ENCODE results near the gene SMIM29.

Gene SMIM29

DNA sequence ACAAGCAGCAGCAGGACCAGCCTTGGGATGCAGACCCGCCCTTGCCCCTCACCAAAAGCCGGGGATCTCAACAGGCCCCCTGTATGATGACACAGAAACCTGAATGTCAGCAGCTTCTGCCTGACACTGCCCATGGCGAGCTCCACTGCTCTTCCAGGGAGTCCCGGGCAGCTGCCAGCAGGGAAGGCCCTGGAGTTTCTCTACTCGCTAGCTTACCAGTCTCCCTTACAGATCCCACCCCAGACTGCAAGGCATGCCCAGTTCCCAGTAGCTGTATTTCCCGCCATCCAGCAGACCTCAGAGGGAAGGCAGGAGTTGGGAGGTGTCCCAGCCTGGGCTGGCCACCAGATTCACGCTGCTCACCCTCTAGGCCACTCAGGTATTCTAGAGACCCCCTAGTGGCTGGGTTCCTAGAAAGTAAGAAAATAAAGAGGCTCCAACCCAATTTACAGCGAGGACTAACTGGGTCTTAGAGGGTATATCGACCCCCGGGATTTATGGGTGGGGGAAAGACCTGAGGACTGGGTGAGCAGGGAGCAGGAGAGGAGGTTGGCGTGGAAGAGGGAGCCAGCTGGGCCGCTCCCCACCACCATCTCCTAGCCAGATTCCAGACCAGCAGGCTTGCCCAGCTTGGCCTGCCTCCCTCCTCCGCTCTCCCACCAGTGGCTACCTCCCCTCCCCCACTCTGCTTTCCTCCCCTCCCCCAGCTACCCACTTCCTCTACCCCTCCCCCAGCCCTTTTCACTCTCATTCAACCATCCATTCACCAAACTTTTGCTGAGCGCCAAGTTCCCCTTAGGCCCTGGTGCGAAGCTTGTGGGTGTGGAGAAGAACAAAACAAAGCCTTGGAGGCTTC is 21.8 kb downstream of the SMIM29 start:
- H3K36me3 ChIP-seq (ENCODE audit: control insufficient read depth in 5 of 5, insufficient read depth in 5 of 5, low read length in 5 of 5) = no peaks in the 10 kb centered on the region
- H3K27me3 ChIP-seq (ENCODE audit: control insufficient read depth in 5 of 5, insufficient read depth in 4 of 5, low read length in 5 of 5) = no peaks in the 10 kb centered on the region
- H3K4me1 ChIP-seq (ENCODE audit: control insufficient read depth in 5 of 5, insufficient read depth in 5 of 5, low read length in 5 of 5) = peaks cover 0 to 16% (median 14%) of the 10 kb centered on the region in 5 donors
- H3K27ac ChIP-seq (ENCODE audit: low read depth, low read length) = no peak overlapping the region
- H3K9ac ChIP-seq (ENCODE audit: low read length in 5 of 5) = no peak overlapping the region
- H3K4me3 ChIP-seq (ENCODE audit: low read depth in 1 of 5, low read length in 5 of 5) = no peak overlapping the region
- no peaks in the 10 kb centered on the region for H3K9me3 ChIP-seq (ENCODE audit: control insufficient read depth in 5 of 5, low read length in 5 of 5)

- no peaks in the 10 kb centered on the region for H3K27me3 ChIP-seq (ENCODE audit: control insufficient read depth in 5 of 5, insufficient read depth in 4 of 5, low read length in 5 of 5)
- no peaks in the 10 kb centered on the region for H3K9me3 ChIP-seq (ENCODE audit: control insufficient read depth in 5 of 5, low read length in 5 of 5)
- no peak overlapping the region for H3K9ac ChIP-seq (ENCODE audit: low read length in 5 of 5)
- H3K27ac ChIP-seq (ENCODE audit: low read depth, low read length) = no peak overlapping the region
- H3K4me1 ChIP-seq (ENCODE audit: control insufficient read depth in 5 of 5, insufficient read depth in 5 of 5, low read length in 5 of 5) = peaks cover 0 to 16% (median 14%) of the 10 kb centered on the region in 5 donors
- no peaks in the 10 kb centered on the region for H3K36me3 ChIP-seq (ENCODE audit: control insufficient read depth in 5 of 5, insufficient read depth in 5 of 5, low read length in 5 of 5)
- H3K4me3 ChIP-seq (ENCODE audit: low read depth in 1 of 5, low read length in 5 of 5) = no peak overlapping the region
These were observed 22.7 kb downstream of the SMIM29 start for GRCh38 chr6:34226066-34226465.

DNA sequence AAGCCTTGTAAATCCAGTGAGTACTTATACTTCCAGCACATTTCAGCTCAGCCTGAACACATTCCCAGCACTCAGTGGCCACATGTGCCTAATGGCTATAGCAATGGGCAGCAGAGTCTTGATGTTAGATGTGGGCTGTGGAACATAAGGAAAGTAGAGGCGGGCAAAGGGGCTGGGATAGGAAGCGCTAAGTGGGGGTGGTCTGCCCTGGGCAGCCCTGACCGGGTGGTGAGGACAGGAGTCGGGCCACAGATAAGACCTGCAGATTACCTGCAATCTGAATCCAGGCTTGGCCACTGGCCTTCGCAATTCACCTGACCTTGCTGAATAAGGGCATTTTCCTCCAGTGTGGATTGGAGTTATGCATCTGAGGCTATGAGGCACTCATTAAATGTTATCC is 23.3 kb downstream of the SMIM29 start:
- H3K27ac ChIP-seq (ENCODE audit: low read depth, low read length) = no peak overlapping the region
- no peak overlapping the region for H3K4me3 ChIP-seq (ENCODE audit: low read depth in 1 of 5, low read length in 5 of 5)

DNA sequence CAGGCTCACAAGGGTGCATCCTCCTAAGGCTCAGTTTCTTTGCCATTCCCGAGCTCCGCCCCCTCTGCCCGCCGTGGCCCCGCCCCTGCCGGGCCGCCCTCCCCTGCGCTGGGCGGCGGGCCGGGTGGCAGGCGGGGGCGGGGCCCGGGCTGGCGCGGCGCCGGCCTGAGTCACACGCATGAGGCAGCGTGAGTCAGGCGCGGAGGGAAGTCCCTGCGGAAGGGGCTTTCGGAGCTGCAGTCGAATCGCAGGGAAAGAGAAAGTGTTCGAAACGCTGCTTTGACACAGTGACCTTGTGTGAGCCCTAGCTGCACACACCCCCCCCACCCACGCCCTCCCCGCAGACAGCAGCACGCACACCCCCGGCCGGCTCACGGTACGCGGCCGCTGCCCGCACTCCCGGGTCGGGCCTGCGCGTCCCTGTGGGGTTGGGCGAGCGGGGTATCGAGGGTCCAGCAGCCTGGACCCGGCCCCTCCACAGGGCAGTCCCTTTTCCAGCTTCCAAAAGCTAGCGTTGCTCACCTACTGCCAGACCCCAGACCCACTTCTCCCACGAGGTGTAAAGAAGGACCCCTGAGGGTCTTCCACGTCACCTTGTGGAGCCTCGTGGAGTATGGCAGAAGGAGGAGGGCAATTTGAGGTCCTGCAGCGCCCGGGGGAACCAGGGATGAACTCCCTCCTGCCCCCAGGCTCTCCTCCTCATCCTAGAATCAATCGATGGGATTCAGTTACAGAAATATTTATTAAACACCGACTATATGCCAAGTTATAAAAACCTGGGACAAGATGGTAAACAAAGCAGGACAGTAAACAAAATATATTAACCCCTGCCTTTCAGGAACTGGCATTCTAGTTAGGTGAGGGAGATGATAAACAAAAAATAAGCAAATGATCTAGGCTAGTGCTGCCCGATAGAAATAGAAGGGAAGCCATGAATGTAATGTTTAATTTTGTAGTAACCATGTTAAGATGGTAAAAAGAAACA is 24.6 kb downstream of the SMIM29 start:
- Histone ChIP-seq H3K9ac (ENCODE audit: low read length in 5 of 5) (peak overlapping the region; percentile 42 to 96 (median 87)), H3K4me1 (ENCODE audit: control insufficient read depth in 5 of 5, insufficient read depth in 5 of 5, low read length in 5 of 5) (peaks cover 0 to 16% (median 14%) of the 10 kb centered on the region in 5 donors), H3K4me3 (ENCODE audit: low read depth in 1 of 5, low read length in 5 of 5) (peak overlapping the region; percentile 63 to 82 (median 72)), H3K27me3 (ENCODE audit: control insufficient read depth in 5 of 5, insufficient read depth in 4 of 5, low read length in 5 of 5) (no peaks in the 10 kb centered on the region), H3K27ac (ENCODE audit: low read depth, low read length) (peak overlapping the region; percentile 93), H3K36me3 (ENCODE audit: control insufficient read depth in 5 of 5, insufficient read depth in 5 of 5, low read length in 5 of 5) (no peaks in the 10 kb centered on the region), H3K9me3 (ENCODE audit: control insufficient read depth in 5 of 5, low read length in 5 of 5) (no peaks in the 10 kb centered on the region)

More for the DNA sequence above, 23.3 kb downstream of the SMIM29 start:
- H3K9me3 ChIP-seq (ENCODE audit: control insufficient read depth in 5 of 5, low read length in 5 of 5) = no peaks in the 10 kb centered on the region
- H3K27me3 ChIP-seq (ENCODE audit: control insufficient read depth in 5 of 5, insufficient read depth in 4 of 5, low read length in 5 of 5) = no peaks in the 10 kb centered on the region
- no peak overlapping the region for H3K9ac ChIP-seq (ENCODE audit: low read length in 5 of 5)
- H3K4me1 ChIP-seq (ENCODE audit: control insufficient read depth in 5 of 5, insufficient read depth in 5 of 5, low read length in 5 of 5) = peaks cover 0 to 16% (median 14%) of the 10 kb centered on the region in 5 donors
- H3K36me3 ChIP-seq (ENCODE audit: control insufficient read depth in 5 of 5, insufficient read depth in 5 of 5, low read length in 5 of 5) = no peaks in the 10 kb centered on the region

GRCh38 chr6:34223381-34223955 is 25.3 kb downstream of the SMIM29 start:
- peak overlapping the region in 4 of 5 donors; percentile 6 to 76 (median 47) for H3K9ac ChIP-seq (ENCODE audit: low read length in 5 of 5)

DNA sequence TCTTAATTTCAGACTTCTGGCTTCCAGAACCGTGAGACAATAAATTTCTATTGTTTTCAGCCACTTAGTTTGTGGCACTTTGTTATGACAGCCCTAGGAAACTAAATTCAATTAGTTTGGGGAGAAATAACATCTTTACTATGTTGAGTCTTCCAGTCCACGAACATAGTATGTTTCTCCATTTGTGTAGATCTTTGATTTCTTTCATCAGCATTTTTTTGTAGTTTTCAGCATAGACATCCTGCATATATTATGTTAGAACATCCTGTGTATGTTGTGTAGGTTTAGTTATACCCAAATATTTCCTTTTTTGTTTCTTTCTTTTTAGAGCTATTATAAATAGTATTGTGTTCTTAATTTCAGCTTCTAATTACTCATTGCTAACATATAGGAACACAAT is 30.1 kb downstream of the SMIM29 start:
- Histone ChIP-seq H3K9ac (ENCODE audit: low read length in 5 of 5) (no peak overlapping the region), H3K9me3 (ENCODE audit: control insufficient read depth in 5 of 5, low read length in 5 of 5) (no peaks in the 10 kb centered on the region), H3K27me3 (ENCODE audit: control insufficient read depth in 5 of 5, insufficient read depth in 4 of 5, low read length in 5 of 5) (no peaks in the 10 kb centered on the region), H3K27ac (ENCODE audit: low read depth, low read length) (no peak overlapping the region), H3K36me3 (ENCODE audit: control insufficient read depth in 5 of 5, insufficient read depth in 5 of 5, low read length in 5 of 5) (no peaks in the 10 kb centered on the region), H3K4me3 (ENCODE audit: low read depth in 1 of 5, low read length in 5 of 5) (no peak overlapping the region), H3K4me1 (ENCODE audit: control insufficient read depth in 5 of 5, insufficient read depth in 5 of 5, low read length in 5 of 5) (peaks cover 0 to 8% (median 8%) of the 10 kb centered on the region in 5 donors)

More at GRCh38 chr6:34223381-34223955, 25.3 kb downstream of the SMIM29 start:
- Histone ChIP-seq H3K36me3 (ENCODE audit: control insufficient read depth in 5 of 5, insufficient read depth in 5 of 5, low read length in 5 of 5) (no peaks in the 10 kb centered on the region), H3K27me3 (ENCODE audit: control insufficient read depth in 5 of 5, insufficient read depth in 4 of 5, low read length in 5 of 5) (no peaks in the 10 kb centered on the region), H3K4me1 (ENCODE audit: control insufficient read depth in 5 of 5, insufficient read depth in 5 of 5, low read length in 5 of 5) (peaks cover 0 to 16% (median 14%) of the 10 kb centered on the region in 5 donors), H3K4me3 (ENCODE audit: low read depth in 1 of 5, low read length in 5 of 5) (peak overlapping the region; percentile 48 to 67 (median 65)), H3K9me3 (ENCODE audit: control insufficient read depth in 5 of 5, low read length in 5 of 5) (no peaks in the 10 kb centered on the region), H3K27ac (ENCODE audit: low read depth, low read length) (peak overlapping the region; percentile 50)

DNA sequence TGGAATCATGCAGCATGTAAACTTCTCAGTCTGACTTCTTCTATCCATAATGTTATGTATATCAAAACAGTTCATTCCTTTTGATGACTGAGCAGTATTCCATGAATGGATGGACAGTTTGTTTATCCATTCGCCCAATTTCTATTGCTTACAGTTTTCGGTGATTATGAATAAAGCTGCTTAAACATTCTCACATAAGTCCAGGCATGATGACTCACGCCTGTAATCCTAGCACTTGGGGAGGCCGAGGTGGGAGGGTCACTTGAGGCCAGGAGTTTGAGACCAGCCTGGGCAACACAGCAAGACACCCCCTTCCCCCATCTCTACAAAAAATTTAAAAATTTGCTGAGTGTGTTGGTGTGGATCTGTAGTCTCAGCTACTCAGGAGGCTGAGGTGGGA is 35.0 kb downstream of the SMIM29 start:
- Histone ChIP-seq H3K4me1 (ENCODE audit: control insufficient read depth in 5 of 5, insufficient read depth in 5 of 5, low read length in 5 of 5) (no peaks in the 10 kb centered on the region), H3K27ac (ENCODE audit: low read depth, low read length) (no peak overlapping the region), H3K9ac (ENCODE audit: low read length in 5 of 5) (no peak overlapping the region), H3K4me3 (ENCODE audit: low read depth in 1 of 5, low read length in 5 of 5) (no peak overlapping the region), H3K27me3 (ENCODE audit: control insufficient read depth in 5 of 5, insufficient read depth in 4 of 5, low read length in 5 of 5) (no peaks in the 10 kb centered on the region), H3K9me3 (ENCODE audit: control insufficient read depth in 5 of 5, low read length in 5 of 5) (no peaks in the 10 kb centered on the region), H3K36me3 (ENCODE audit: control insufficient read depth in 5 of 5, insufficient read depth in 5 of 5, low read length in 5 of 5) (no peaks in the 10 kb centered on the region)

DNA sequence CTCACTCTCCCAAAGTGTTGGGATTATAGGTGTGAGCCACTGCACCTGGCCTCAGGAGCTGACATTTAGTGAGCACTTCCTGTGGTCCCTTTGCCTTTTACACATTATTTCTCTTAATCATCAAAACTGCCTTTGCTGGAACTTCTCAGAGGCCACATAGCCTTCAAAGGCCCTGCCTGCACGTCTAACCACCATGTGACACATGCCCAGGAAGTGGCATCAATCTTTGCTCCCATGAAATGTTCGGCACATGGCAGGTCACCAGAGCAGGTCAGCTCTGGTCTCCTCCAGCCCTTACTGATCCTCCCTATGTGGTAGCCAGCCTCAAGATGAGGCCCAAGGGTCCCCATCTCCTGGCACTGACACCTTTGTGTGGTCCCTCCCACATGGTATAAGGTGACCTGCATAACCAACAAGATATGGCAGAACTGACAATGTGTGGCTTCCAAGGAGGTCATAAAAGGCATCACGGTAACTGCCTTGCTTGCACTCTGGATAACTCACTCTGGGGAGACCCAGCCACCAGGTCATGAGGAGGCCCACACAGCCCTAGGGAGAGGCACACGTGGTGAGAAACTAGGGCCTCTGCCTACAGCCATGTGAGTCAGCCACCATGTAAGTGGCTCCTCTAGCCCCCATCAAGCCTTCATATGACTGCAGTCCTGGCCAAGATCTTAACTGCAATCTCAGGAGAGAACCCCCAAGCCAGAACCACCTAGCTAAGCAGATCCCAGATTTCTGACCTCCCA is 40.9 kb downstream of the SMIM29 start:
- H3K27me3 ChIP-seq (ENCODE audit: control insufficient read depth in 5 of 5, insufficient read depth in 4 of 5, low read length in 5 of 5) = no peaks in the 10 kb centered on the region
- H3K4me1 ChIP-seq (ENCODE audit: control insufficient read depth in 5 of 5, insufficient read depth in 5 of 5, low read length in 5 of 5) = no peaks in the 10 kb centered on the region
- H3K27ac ChIP-seq (ENCODE audit: low read depth, low read length) = no peak overlapping the region
- H3K9ac ChIP-seq (ENCODE audit: low read length in 5 of 5) = no peak overlapping the region
- H3K4me3 ChIP-seq (ENCODE audit: low read depth in 1 of 5, low read length in 5 of 5) = no peak overlapping the region
- no peaks in the 10 kb centered on the region for H3K9me3 ChIP-seq (ENCODE audit: control insufficient read depth in 5 of 5, low read length in 5 of 5)
- H3K36me3 ChIP-seq (ENCODE audit: control insufficient read depth in 5 of 5, insufficient read depth in 5 of 5, low read length in 5 of 5) = no peaks in the 10 kb centered on the region

- no peaks in the 10 kb centered on the region for H3K4me1 ChIP-seq (ENCODE audit: control insufficient read depth in 5 of 5, insufficient read depth in 5 of 5, low read length in 5 of 5)
- H3K4me3 ChIP-seq (ENCODE audit: low read depth in 1 of 5, low read length in 5 of 5) = no peak overlapping the region
- no peak overlapping the region for H3K27ac ChIP-seq (ENCODE audit: low read depth, low read length)
- peaks cover 0 to 2% (median 0%) of the 10 kb centered on the region in 5 donors for H3K27me3 ChIP-seq (ENCODE audit: control insufficient read depth in 5 of 5, insufficient read depth in 4 of 5, low read length in 5 of 5)
- H3K36me3 ChIP-seq (ENCODE audit: control insufficient read depth in 5 of 5, insufficient read depth in 5 of 5, low read length in 5 of 5) = no peaks in the 10 kb centered on the region
- H3K9me3 ChIP-seq (ENCODE audit: control insufficient read depth in 5 of 5, low read length in 5 of 5) = no peaks in the 10 kb centered on the region
- no peak overlapping the region for H3K9ac ChIP-seq (ENCODE audit: low read length in 5 of 5)
These were observed 42.1 kb downstream of the SMIM29 start for GRCh38 chr6:34206726-34207125.

All from subcutaneous abdominal adipose tissue (tissue), 5 donors.